H1 (cell line): ENCODE data around the gene PLCXD1. TPM values are rescaled to one million over a fixed set of nuclear protein-coding genes. Genes with fewer than 3 reads are reported as not detected.
A peak's percentile ranks its signal among the peaks of the same experiment; 100 is the strongest.

Experiments used
- CTCF ChIA-PET: fragments of 300-600 bp; sonication (Branson Sonifier 250); formaldehyde crosslinking; loops from one replicate; lab custom pipeline; 2021; ENCODE audit not compliant: partially characterized antibody; lab: Charles Lee
- POLR2A ChIA-PET: fragments of 300-600 bp; sonication (Branson Sonifier 250); formaldehyde crosslinking; loops from one replicate; lab custom pipeline; 2021; ENCODE audit warnings: inconsistent platforms; ENCODE audit not compliant: partially characterized antibody; lab: Charles Lee
- DNase-seq, 2 experiments: peaks; one replicate each; pipeline versions ENCODE4 v3.0.0 to v3.0.0-alpha.2; 2010 to 2022; ENCODE audit warnings: low spot score in 2 of 2, low read depth in 1 of 2, mixed read lengths in 1 of 2
- FAIRE-seq: peaks from 2 replicates; lab custom pipeline; 2011; peaks lifted over from hg19 to GRCh38; lab: Jason Lieb, UNC
- H2AFZ ChIP-seq: 2 replicates; pipeline ENCODE4 v1.8.1; 2012; ENCODE audit warnings: low read length, inconsistent platforms
- H2AK5ac ChIP-seq: 2 replicates; pipeline ENCODE4 v1.6.1; 2013; ENCODE audit warnings: low read depth, low read length
- H2BK120ac ChIP-seq: replicated peaks from 2 replicates; pipeline ENCODE3; 2013; ENCODE audit warnings: low read depth, low read length, inconsistent platforms
- H2BK12ac ChIP-seq: 2 replicates; pipeline ENCODE4 v1.6.1; 2013; ENCODE audit warnings: low read depth, low read length
- H2BK15ac ChIP-seq: 2 replicates; pipeline ENCODE4 v1.6.1; 2013; ENCODE audit warnings: low read length
- H2BK20ac ChIP-seq: 2 replicates; pipeline ENCODE4 v1.6.1; 2013; ENCODE audit warnings: low read length
- H2BK5ac ChIP-seq: 2 replicates; pipeline ENCODE4 v1.6.1; 2013; ENCODE audit warnings: low read depth, low read length
- H3K14ac ChIP-seq: 2 replicates; pipeline ENCODE4 v1.6.1; 2013; ENCODE audit warnings: inconsistent platforms; ENCODE audit not compliant: insufficient read length
- H3K18ac ChIP-seq: 2 replicates; pipeline ENCODE4 v1.6.1; 2013; ENCODE audit warnings: low read length; ENCODE audit errors: extremely low read depth
- H3K23ac ChIP-seq: 2 replicates; pipeline ENCODE4 v1.6.1; 2013; ENCODE audit warnings: inconsistent platforms; ENCODE audit not compliant: insufficient read length
- H3K23me2 ChIP-seq: 2 replicates; pipeline ENCODE4 v1.6.1; 2013; ENCODE audit warnings: low read depth, low read length
- H3K27ac ChIP-seq: 2 replicates; pipeline ENCODE4 v1.6.1; 2011; ENCODE audit warnings: low read depth, low read length, inconsistent platforms
- H3K27me3 ChIP-seq, 4 experiments: replicated peaks in 1 of 4; 1 replicate in 1 of 4; 2 replicates in 3 of 4; pipeline versions ENCODE4 v1.6.1 to v1.8.1; 2011 to 2013; ENCODE audit warnings: low read length in 3 of 4, mild to moderate bottlenecking in 3 of 4, inconsistent platforms in 2 of 4, mixed read lengths in 2 of 4, moderate library complexity in 1 of 4; ENCODE audit not compliant: control insufficient read depth in 3 of 4, insufficient read depth in 3 of 4; ENCODE audit errors: extremely low read depth in 1 of 4
- H3K36me3 ChIP-seq, 4 experiments: 2 replicates each; pipeline versions ENCODE4 v1.6.1 to v1.8.1; 2011 to 2013; ENCODE audit warnings: mild to moderate bottlenecking in 4 of 4, low read length in 3 of 4, moderate library complexity in 2 of 4, control low read depth in 1 of 4, inconsistent platforms in 1 of 4; ENCODE audit not compliant: insufficient read depth in 4 of 4, control insufficient read depth in 2 of 4
- H3K4ac ChIP-seq: replicated peaks from 2 replicates; pipeline ENCODE3; 2013; ENCODE audit warnings: low read length, low read depth, mixed read lengths, inconsistent platforms; ENCODE audit not compliant: insufficient read length
- H3K4me1 ChIP-seq, 4 experiments: replicated peaks in 1 of 4; 1 replicate in 1 of 4; 2 replicates in 3 of 4; pipeline versions ENCODE4 v1.6.1 to v1.8.1; 2011 to 2013; ENCODE audit warnings: low read length in 3 of 4, inconsistent platforms in 2 of 4, mixed read lengths in 1 of 4; ENCODE audit not compliant: insufficient read depth in 4 of 4, control insufficient read depth in 3 of 4
- H3K4me2 ChIP-seq, 2 experiments: 2 replicates each; pipeline versions ENCODE4 v1.6.1 to v1.8.1; 2011 to 2013; ENCODE audit warnings: low read depth in 2 of 2, low read length in 2 of 2, control low read depth in 1 of 2, inconsistent platforms in 1 of 2, mild to moderate bottlenecking in 1 of 2; ENCODE audit not compliant: insufficient read depth in 1 of 2
- H3K4me3 ChIP-seq, 4 experiments: fragments of 200-600, 300-600 bp in 1 of 4; sonication (generic), shearing (Covaris generic), sonication (Bioruptor Twin) in 1 of 4; 2 replicates each; pipeline versions ENCODE4 v1.5.1 to v1.8.1; 2011 to 2016; ENCODE audit warnings: low read length in 4 of 4, low read depth in 3 of 4, control low read depth in 2 of 4, inconsistent platforms in 2 of 4, mild to moderate bottlenecking in 2 of 4, mixed read lengths in 1 of 4, moderate library complexity in 1 of 4; ENCODE audit not compliant: insufficient read depth in 2 of 4; ENCODE audit errors: extremely low read depth in 1 of 4
- H3K56ac ChIP-seq: replicated peaks from 2 replicates; pipeline ENCODE3; 2013; ENCODE audit warnings: low read depth, mild to moderate bottlenecking, mixed read lengths, low read length, inconsistent platforms; ENCODE audit not compliant: insufficient read length
- H3K79me1 ChIP-seq: 2 replicates; pipeline ENCODE4 v1.6.1; 2013; ENCODE audit warnings: low read depth, low read length, control low read depth
- H3K79me2 ChIP-seq, 2 experiments: 2 replicates each; pipeline versions ENCODE4 v1.6.1 to v1.8.1; 2012 to 2013; ENCODE audit warnings: low read length in 2 of 2, mild to moderate bottlenecking in 2 of 2, inconsistent platforms in 1 of 2; ENCODE audit not compliant: insufficient read depth in 2 of 2, control insufficient read depth in 1 of 2
- H3K9ac ChIP-seq, 4 experiments: replicated peaks in 1 of 4; 1 replicate in 1 of 4; 2 replicates in 3 of 4; pipeline versions ENCODE4 v1.6.1 to v1.8.1; 2011 to 2013; ENCODE audit warnings: low read depth in 3 of 4, low read length in 3 of 4, control low read depth in 2 of 4, mild to moderate bottlenecking in 2 of 4, moderate library complexity in 2 of 4, inconsistent platforms in 1 of 4; ENCODE audit errors: extremely low read depth in 1 of 4
- H3K9me3 ChIP-seq, 2 experiments: 2 replicates each; pipeline versions ENCODE4 v1.6.1 to v1.8.1; 2012 to 2013; ENCODE audit warnings: mild to moderate bottlenecking in 2 of 2, moderate library complexity in 2 of 2, control low read depth in 1 of 2, inconsistent platforms in 1 of 2, low read depth in 1 of 2, low read length in 1 of 2, mixed read lengths in 1 of 2; ENCODE audit not compliant: insufficient read depth in 2 of 2
- H4K20me1 ChIP-seq, 2 experiments: replicated peaks in 1 of 2; 2 replicates each; pipeline versions ENCODE3 to v1.8.1; 2011 to 2013; ENCODE audit warnings: inconsistent platforms in 2 of 2, low read length in 2 of 2, mild to moderate bottlenecking in 1 of 2; ENCODE audit not compliant: insufficient read depth in 2 of 2, control insufficient read depth in 1 of 2
- H4K5ac ChIP-seq: 2 replicates; pipeline ENCODE4 v1.6.1; 2013; ENCODE audit warnings: low read length, low read depth, mixed read lengths, inconsistent platforms; ENCODE audit not compliant: insufficient read length
- H4K8ac ChIP-seq: 2 replicates; pipeline ENCODE4 v1.8.0; 2013; ENCODE audit warnings: mild to moderate bottlenecking, moderate library complexity, low read length, inconsistent platforms; ENCODE audit not compliant: insufficient read depth; ENCODE audit errors: extremely low read depth
- H4K91ac ChIP-seq: replicated peaks from 2 replicates; pipeline ENCODE3; 2013; ENCODE audit warnings: low read length, mixed read lengths, inconsistent platforms; ENCODE audit not compliant: insufficient read length
- POLR2A ChIP-seq, 2 experiments: IDR thresholded peaks; 1 replicate in 1 of 2; 2 replicates in 1 of 2; pipeline ENCODE4 v1.6.1; 2011; ENCODE audit warnings: low read depth in 2 of 2, low read length in 2 of 2, mild to moderate bottlenecking in 2 of 2; ENCODE audit errors: control extremely low read depth in 1 of 2
- POLR2AphosphoS5 ChIP-seq: IDR thresholded peaks from 2 replicates; pipeline ENCODE4 v1.6.1; 2011; ENCODE audit warnings: low read depth, low read length
- TAF7 ChIP-seq: optimal IDR thresholded peaks from 2 replicates; pipeline ENCODE3; 2011; ENCODE audit warnings: low read depth, mild to moderate bottlenecking, inconsistent platforms, low read length, moderate library complexity, borderline replicate concordance
- WGBS, 2 experiments: shearing (Covaris generic) in 1 of 2; methylation state at CpG; one replicate each; pipeline versions ENCODE4 v1.1.6 to v1.1.7; 2013 to 2015; ENCODE audit warnings: low lambda C conversion rate in 2 of 2, mixed read lengths in 2 of 2, inconsistent platforms in 1 of 2, low coverage in 1 of 2, missing lambda C conversion rate in 1 of 2; ENCODE audit not compliant: insufficient replicate concordance in 2 of 2, insufficient coverage in 1 of 2, insufficient read length in 1 of 2; ENCODE audit errors: extremely low coverage in 1 of 2, missing lambda C conversion rate in 1 of 2; 5-methylcytosine and 5-hydroxymethylcytosine counted together
- polyA plus RNA-seq, 7 experiments: library from polyadenylated mRNA; depleted of rRNA in 3 of 7; stranded (reverse) in 5 of 7; unstranded in 2 of 7; fragments of >200 nt in 5 of 7; fragments of 200-250 nt in 2 of 7; gene quantifications; 1 replicate in 5 of 7; 2 replicates in 1 of 7; 4 replicates in 1 of 7; pipeline versions ENCODE4 v1.2.1 to v1.2.3, GENCODE V29; 2011 to 2013; ENCODE audit warnings: missing spikeins in 2 of 7, mixed read lengths in 2 of 7
- total RNA-seq: library from RNA; stranded (reverse); fragmentation: NEBNext Ultra II Directional; extraction: Animal tissue kit (Norgen Biotek cat#: 25700); gene quantifications from 2 replicates; pipeline ENCODE4 v1.2.1, GENCODE V29; 2021

Gene PLCXD1
- total and polyA plus RNA-seq, 2 of the 8 experiments (the other 6 are each of a cell fraction or from before 2014, with no cell fraction given) = 93.6 to 124 TPM

GRCh38 chrX:311156-312129 lies 30.3 kb downstream of the PLCXD1 start:
- H3K4ac ChIP-seq = no peak overlapping the region
- CTCF ChIA-PET = no interaction called here
- H2BK15ac ChIP-seq = no peak overlapping the region
- POLR2A ChIA-PET = no interaction called here
- H2AK5ac ChIP-seq = no peak overlapping the region
- H3K4me1 ChIP-seq = no peaks in the 10 kb centered on the region
- peaks cover 0 to 3% of the 10 kb centered on the region in 2 experiments; a peak in 2 of 4 replicates for H3K79me2 ChIP-seq
- peak; percentile 12; the same call in 1 of the 2 replicates for TF ChIP-seq POLR2AphosphoS5
- no peak for TF ChIP-seq TAF7
- 0 out of 3 replicates have a peak, but pooled peaks of 1 of the 2 experiments have one; percentile 24 for TF ChIP-seq POLR2A (IDR thresholded peaks at IDR 0.05; ENCODE audit: control extremely low read depth in 1 of 2, low read depth in 2 of 2, low read length in 2 of 2)
- peaks cover 8% of the 10 kb centered on the region; the same call in 1 of the 2 replicates for H3K23me2 ChIP-seq
- no peak overlapping the region for H2BK20ac ChIP-seq
- no peaks in the 10 kb centered on the region for H3K27me3 ChIP-seq
- no peak overlapping the region for H3K14ac ChIP-seq
- no peak for FAIRE-seq
- H2BK120ac ChIP-seq = no peak overlapping the region
- H4K5ac ChIP-seq = no peak overlapping the region
- peaks cover 22 to 68% (median 44%) of the 10 kb centered on the region in 4 experiments for H3K36me3 ChIP-seq
- WGBS, 2 experiments = 90% methylated on average over 53 of the region's 69 CpGs; no CpG with 5 or more reads in 1 of the 2 experiments
- no peak overlapping the region for H3K23ac ChIP-seq
- no peak overlapping the region for H3K4me3 ChIP-seq
- H3K4me2 ChIP-seq = no peak overlapping the region
- H4K20me1 ChIP-seq = peaks cover 3 to 17% of the 10 kb centered on the region in 2 experiments
- no peak overlapping the region for H2BK5ac ChIP-seq
- H2BK12ac ChIP-seq = no peak overlapping the region
- no peak for DNase-seq
- H3K18ac ChIP-seq = no peak overlapping the region
- H3K56ac ChIP-seq = no peak overlapping the region
- no peaks in the 10 kb centered on the region for H3K9me3 ChIP-seq
- H2AFZ ChIP-seq = no peak overlapping the region
- H3K79me1 ChIP-seq = peaks cover 9% of the 10 kb centered on the region; the same call in 1 of the 2 replicates
- no peak overlapping the region for H3K27ac ChIP-seq
- H3K9ac ChIP-seq = no peak overlapping the region
- no peak overlapping the region; the same call in 1 of the 2 replicates for H4K8ac ChIP-seq
- H4K91ac ChIP-seq = peak overlapping the region; percentile 65
